AG04449 (cell line): ENCODE measurements around the gene CACTIN.
A peak's percentile ranks its signal among the peaks of the same experiment; 100 is the strongest.

Experiments used
- CTCF ChIA-PET: fragments of 350-600 bp; formaldehyde crosslinking; extraction: SDS; loops from one replicate; lab custom pipeline; 2021; ENCODE audit warnings: antibody characterized with exemption; lab: Yijun Ruan, JAX
- POLR2A ChIA-PET: fragments of 400-600, 350-600 bp; formaldehyde crosslinking; extraction: SDS; loops from one replicate; lab custom pipeline; 2020; ENCODE audit warnings: antibody characterized with exemption, inconsistent platforms; lab: Yijun Ruan, JAX
- DNase-seq: peaks from one replicate; pipeline ENCODE4 v3.0.0-alpha.2; 2010; ENCODE audit warnings: low read depth, low spot score
- H3K4me3 ChIP-seq: 2 replicates; pipeline ENCODE4 v1.5.1; 2011; ENCODE audit warnings: low read depth, mild to moderate bottlenecking, control low read depth, low read length
- CTCF ChIP-seq: IDR thresholded peaks from one replicate; pipeline ENCODE4 v1.5.1; 2011; ENCODE audit warnings: mild to moderate bottlenecking, moderate library complexity, low read length, control low read depth, inconsistent platforms; ENCODE audit not compliant: insufficient read depth; ENCODE audit errors: missing control alignments

The CACTIN gene

GRCh38 chr19:3657395-3657769 lies 30.8 kb upstream of the CACTIN start:
- H3K4me3 ChIP-seq = no peak overlapping the region
- DNase-seq = no peak
- ChIA-PET CTCF (interaction anchor here (0.9 to 6.2 kb wide), 2 partner anchors 9 to 42 kb away, joined by 3 to 48 read pairs; no protein-coding TSS in a partner anchor), POLR2A (no interaction called here)
- no peak for TF ChIP-seq CTCF

- no peak for TF ChIP-seq CTCF
- no peak for DNase-seq
- ChIA-PET POLR2A (no interaction called here), CTCF (interaction anchor here (0.7 to 6.2 kb wide), 3 partner anchors 10 to 352 kb away, joined by 3 to 48 read pairs (median 3); no protein-coding TSS in a partner anchor)
- H3K4me3 ChIP-seq = no peak overlapping the region
Observed at GRCh38 chr19:3656747-3657394, 30.3 kb upstream of the CACTIN start.

GRCh38 chr19:3656073-3656746 lies 29.6 kb upstream of the CACTIN start:
- CTCF ChIA-PET = interaction anchor here (0.7 to 6.2 kb wide), 7 partner anchors 10 to 351 kb away, joined by 3 to 48 read pairs (median 4); partner anchors contain the start of gene TJP3
- no peak overlapping the region for H3K4me3 ChIP-seq
- TF ChIP-seq CTCF = no peak
- DNase-seq = no peak
- POLR2A ChIA-PET = interaction anchor here (0.6 to 1.1 kb wide), 4 partner anchors 16 to 98 kb away, joined by 3 read pairs; partner anchors contain the start of gene MFSD12

- H3K4me3 ChIP-seq = peak overlapping the region; percentile 30
- TF ChIP-seq CTCF = no peak
- ChIA-PET CTCF (interaction anchor here (0.6 to 6.2 kb wide), 6 partner anchors 11 to 353 kb away, joined by 3 to 48 read pairs (median 4); partner anchors contain the start of gene TJP3), POLR2A (interaction anchor here (0.6 to 1.1 kb wide), 4 partner anchors 16 to 98 kb away, joined by 3 read pairs; partner anchors contain the start of gene MFSD12)
- DNase-seq = peak; percentile 69
Observed at GRCh38 chr19:3655402-3656072, 28.9 kb upstream of the CACTIN start.

- CTCF ChIA-PET = interaction anchor here (0.6 to 6.2 kb wide), 4 partner anchors 8 to 349 kb away, joined by 3 to 48 read pairs (median 4); no protein-coding TSS in a partner anchor
- no peak overlapping the region for H3K4me3 ChIP-seq
- POLR2A ChIA-PET = no interaction called here
- peak; percentile 13 for TF ChIP-seq CTCF
- DNase-seq = no peak
Observed at GRCh38 chr19:3653865-3654513, 27.4 kb upstream of the CACTIN start.
